Activated CD4-positive, alpha-beta T cell treated with anti-CD3 and anti-CD28 coated beads, Interleukin-2, amount 50 U/mL, for 24 hours (primary cell): ENCODE data around the gene TNFRSF18.

Experiments
- DNase-seq, 2 donors: peaks; one replicate each; pipeline ENCODE4 v3.0.0-alpha.2; 2020; ENCODE audit warnings: low read depth in 1 of 2, low spot score in 1 of 2

Gene TNFRSF18

DNA sequence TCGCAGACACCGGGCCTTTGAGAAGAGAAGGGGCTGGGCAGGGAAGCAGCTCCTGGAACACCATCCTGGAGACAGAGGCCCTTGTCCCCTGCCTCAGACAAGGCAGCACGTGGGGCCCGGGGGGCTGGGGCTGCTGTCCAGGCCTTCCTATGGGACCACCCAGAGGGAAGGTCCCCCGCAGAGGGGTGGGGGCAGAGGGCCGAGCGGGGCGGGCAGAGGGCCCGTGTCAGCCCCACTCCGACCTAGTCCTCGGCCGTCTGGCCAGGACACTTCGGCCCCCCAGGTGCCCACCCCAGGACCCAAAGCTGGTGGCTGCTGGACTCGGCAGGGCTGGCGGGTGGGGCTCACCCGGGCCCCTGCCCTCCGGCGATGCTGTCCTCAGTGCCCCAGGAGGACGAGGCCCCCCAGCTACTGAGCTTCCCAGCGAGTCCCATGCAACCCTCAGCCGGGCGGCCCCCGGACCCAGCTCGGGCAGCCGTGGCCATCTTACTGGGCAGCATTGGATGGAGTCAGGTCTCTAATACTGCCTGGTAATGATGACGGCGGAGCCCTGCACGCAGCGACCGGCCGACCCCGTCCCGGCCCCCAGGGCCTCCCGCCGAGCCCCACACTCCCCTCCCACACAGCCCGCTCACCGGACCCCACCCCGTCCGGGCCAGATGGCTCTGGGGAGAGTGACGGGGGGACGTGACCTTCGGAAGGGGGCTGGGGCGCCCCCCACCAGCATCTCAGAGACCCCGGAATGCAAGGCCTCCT, 39.6 kb downstream of the TNFRSF18 start:
- DNase-seq: no peak

DNA sequence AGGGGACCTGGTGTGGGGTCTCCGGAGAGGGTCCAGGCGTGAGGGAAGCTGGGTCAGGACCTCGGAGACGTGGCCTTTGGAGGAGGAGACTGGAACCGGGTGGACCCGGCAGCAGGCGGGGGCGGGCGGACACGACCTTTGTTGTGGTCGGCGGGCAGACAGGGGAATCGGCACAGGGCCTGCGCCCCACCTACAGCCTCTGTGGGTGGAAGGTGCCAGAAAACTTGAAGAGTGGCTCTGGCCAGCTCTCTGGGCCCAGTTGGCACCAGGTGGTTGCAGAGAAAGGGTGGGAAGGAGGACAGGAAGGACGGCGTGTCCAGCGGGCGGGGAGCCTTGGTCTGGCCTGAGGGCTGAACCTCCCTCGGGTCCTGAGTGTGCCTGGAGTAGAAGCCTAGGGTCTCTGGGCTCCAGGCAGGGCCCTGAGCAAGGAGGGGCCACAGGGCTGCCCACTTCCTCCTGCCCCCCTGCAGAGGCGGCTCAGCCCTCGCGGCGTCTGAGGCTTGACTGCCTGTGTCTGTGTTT, 40.4 kb downstream of the TNFRSF18 start:
- DNase-seq: no peak

DNA sequence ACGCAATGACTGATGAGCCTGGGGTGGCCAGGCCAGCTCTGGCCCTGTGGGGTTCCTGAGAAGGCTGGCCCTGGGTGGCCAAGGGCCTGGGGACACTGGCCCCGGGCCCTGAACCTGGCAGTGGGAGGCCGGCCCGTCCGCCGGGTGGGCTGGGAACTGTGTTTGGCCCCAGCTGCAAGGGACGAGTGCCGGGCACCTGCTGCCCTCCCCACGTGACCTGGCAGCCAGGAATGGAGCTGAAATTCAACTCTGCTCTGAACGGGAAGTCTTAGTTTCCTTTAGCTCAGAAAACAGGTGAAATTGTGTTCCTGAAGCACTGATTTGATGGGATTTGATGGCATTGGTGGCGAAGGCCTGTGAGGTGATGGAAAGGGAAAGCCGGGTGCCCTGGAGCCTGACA, 40.9 kb downstream of the TNFRSF18 start:
- DNase-seq: no peak

DNA sequence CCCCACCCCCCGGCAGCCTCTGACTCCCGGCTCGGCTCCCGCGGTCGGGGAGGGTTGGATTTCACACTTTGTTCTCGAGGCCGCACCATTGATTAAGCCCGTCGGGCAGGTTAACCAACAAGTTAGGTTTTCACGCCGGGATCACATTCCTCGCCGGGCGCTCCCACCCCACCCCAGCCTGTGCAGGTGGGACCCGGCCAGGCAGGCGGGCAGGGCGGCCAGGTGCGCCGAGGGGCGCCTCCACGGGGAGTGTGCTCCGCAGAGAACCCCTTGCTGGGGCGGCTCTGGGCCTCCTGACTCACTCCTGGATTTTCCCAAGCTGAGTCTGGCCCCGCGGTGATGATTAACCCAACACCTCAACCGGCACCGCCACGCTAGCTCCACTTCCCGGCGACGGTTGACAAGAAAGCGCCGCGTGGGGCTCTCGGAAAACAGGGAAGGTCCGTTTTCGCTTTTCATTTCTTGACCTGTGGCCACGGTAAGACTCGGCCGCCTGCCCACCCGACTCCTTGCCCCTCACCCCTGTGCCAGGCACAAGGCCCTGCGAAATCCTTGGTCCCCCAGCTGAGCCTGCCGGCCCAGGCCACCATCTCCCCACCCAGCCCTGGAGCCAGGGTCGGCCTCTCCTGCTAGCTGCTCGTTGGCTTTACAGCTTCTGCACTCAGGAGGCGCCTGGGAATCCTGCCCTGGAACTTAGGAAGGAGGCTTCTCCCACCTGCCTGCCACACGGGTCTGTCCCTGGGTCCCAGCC, 41.5 kb downstream of the TNFRSF18 start:
- DNase-seq: no peak

DNA sequence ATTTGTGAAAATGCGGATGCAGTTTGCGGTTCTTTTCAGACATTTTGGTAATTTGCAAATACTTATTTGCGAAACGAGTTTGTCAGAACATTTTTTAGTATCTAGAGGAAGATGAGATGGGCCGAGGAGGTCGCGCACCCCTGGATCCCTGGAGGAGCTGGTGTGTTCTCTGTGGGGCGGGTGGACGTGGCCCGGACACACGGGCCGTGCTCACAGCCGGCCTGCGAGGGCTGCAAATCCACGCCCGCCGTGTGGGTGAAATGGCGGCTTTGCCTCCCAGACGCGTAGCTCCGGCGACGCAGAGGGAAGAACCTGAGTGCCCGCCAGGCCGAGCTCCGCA, 42.1 kb downstream of the TNFRSF18 start:
- no peak for DNase-seq

DNA sequence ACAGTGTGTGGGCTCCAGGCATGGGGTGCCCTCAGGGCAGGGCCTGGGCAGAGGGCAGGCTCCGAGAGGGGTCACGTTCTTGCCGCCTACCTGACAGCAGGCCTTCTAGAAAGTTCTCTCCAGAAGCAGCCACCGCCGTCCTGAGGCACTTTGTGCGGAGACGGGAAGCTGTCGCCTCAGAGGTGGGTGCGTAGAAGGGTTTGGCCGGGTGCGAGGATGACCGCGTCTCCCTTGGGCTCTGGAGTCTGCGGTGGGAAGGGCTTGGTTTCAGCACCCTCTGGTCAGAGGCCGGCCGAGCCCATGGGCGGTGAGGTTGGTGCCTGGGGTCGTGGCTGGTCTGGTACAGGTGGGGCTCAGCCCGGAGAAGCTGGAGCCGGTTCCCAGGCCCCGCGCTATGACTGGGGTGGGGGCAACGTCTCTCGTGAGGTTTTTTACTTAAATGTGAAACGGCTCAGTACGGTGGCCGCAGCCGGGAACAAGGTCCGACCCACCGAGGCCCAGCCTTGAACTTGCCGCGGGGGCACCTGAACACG, 42.8 kb downstream of the TNFRSF18 start:
- DNase-seq: no peak

DNA sequence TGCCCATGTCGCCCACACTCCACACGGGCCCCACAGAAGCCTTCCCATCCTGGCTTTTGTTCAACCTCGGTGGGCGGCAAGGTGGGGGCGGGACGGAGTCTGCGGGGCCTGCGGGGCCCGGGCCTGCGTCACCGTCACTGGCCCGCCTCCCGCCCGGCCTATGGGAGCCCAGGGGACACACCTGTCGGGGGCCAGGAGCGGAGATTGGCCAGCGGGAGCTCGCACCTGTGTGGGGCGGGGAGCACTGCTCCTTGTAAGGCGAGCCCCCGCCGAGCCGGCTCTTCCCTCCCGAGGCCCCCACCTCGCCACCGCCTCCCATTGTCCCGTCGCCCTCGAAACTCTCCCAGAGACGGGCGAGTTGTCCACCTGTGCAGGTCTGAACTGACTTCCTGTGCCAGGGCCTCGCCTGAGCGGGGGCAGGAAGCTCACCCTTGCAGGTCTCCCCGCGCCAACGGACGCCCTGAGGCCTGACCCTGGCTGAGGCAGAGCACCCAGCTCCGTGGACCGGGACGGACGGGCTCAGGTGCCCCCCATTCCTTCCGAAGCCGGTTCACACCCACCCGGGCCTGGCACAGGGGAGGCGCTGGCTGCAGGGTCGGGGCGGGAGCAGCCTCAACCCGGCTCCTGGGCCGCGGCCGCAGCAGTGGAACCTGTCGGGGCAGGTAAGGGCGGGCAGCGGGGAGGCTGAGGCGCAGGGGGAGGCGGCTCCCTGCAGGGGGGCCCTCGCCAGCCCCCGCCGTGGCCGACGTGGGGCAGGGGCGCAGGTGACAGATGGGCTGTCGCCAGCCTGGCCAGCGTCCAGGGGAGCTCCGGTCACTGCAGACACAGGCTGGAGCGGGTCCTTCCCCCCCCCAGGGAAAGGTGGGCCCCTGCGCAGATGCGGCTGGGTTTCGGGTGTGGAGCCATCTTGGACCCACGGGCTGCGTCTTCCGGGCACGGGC, 43.5 kb downstream of the TNFRSF18 start:
- DNase-seq: no peak

DNA sequence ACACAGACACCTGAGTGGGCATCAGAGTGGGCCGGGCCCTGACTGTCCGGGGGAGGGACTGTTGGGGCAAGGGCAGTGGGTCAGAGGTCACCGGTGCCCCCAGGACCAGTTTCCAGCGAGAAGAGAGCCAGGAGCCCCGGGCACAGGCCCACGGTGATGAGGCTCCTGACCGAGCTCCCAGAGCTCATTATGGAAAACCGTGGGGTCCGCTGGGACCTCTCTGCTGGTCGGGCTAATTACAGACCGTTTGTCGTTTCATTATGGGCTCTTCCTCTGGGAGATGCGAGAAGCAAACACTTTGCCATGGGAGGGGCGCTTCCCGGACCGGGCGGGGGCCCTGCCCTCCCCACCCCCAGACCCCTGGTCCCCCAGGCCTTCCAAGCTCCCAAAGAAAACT, 44.7 kb downstream of the TNFRSF18 start:
- DNase-seq: no peak

DNA sequence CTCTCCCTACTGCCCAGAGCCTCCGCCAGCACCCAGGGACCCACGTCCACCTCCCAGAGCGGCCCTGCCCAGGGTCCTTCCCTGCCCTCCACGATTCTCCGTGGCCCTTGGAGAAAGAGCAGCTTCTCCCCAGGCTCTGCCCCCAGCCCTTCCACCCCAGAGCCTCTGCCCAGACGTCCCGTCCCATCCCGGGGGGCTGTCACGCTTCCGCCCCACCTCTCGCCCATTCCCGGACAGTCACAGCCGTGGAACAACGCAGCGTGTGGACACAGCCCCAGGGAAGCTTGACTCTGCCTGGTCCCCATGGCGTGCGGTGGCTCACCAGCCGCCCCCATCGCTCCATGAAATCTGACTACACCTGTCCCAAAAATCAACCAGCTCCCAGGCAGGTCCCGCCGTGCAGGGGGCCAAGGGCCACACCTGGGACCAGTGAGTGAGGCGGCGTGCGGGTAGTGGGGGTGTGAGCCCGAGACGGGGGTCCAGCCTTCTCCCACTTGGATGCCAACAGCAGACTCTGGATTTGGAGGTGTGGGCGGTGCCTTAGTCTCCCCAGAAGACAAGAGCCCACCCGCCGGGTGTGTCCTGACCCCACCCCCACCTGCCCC, 45.2 kb downstream of the TNFRSF18 start:
- DNase-seq: no peak

DNA sequence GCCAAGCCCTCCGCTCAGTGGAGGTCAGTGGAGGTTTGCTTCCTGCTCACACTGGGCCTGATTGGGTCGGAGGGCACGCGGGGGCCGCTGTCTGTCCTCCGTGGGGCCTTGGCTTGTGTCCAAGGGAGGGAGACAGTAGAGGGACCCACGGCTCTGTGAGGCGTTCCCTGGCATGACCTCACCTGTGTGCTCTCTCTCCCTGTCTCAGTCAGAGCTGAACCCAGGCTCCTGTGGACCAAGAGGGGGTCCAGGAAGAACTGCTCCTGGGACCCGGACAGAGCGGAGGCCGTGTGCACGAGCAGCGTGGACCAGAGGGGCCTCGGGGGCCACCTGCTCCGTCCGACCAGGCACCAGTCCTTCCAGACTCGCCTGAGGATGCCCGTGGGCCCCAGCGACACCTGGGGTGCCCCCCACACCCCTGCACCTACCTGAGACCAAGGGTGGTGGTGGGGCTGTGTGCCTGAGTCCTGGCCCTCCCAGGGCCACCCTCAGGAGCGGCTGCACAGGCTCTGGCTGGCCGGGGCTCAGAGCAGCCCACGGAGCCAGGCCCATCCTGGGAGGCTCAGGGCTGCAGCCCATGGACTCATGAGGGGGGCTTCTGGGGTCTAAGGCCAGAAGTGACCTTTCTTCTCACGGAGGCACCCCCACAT, 46.0 kb downstream of the TNFRSF18 start:
- no peak for DNase-seq

DNA sequence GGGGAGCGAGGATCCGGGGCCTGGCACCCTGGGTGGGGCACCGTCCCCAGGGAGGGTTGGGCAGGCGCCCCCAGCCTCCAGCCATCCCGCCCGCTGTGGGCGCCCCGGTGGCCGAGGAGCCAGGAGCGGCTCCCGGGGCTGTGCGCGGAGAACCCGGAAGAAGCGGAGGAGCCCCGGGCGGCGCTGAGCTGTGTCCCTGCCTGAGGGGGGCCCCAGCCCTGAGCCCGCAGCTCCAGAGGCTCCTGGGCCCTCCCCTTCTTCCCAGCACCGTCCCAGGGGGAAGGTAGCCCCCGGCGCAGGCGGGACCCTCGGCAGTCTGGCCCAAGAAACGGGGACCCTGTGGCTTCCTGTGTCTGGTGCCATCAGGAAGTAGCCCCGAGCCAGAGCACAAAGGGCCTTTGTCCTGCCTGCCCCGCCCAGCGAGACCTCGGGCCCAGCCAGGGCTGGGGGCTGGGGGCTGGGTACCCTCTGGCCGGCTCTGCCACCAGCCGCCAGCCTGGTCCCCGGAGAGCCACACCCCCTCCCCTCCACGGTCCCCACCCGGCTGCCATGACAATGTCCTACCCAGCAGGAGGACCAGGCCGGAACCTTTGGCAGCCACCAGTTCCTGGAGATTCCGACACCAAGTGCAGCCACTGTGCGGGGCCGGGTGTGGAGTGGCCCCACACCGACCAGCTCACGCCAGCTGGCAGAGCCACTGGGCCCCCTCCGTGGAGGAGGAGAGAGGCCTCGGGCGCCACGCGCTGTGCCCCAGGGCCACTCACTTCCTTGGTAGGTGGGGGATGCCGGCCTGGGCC, 48.3 kb downstream of the TNFRSF18 start:
- no peak for DNase-seq

DNA sequence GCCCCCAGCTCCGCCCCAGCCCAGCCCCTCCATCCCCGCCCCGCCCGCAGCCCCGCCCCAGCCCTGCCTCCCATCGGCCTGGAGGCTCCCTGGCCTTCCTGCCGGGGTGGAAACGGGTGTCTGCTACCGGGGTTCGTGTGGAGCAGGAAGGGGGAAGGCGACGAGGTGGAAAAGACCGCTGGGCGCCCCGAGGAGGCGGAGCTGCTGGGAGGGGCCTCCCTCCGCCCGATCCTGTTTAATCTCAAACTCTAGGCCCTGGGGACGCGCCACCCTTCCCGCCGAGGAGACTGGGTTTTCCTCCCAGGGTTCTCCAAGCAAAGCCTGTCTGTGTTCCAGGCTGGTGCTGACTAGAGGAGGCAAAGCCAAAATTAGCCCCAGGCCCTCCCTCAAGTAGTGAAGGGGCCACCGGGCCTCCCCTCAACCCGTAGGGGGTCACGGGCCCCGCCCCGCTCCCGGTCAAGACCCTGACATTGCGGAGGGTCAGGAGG, 48.9 kb downstream of the TNFRSF18 start:
- peak; percentile 28 to 52 for DNase-seq

DNA sequence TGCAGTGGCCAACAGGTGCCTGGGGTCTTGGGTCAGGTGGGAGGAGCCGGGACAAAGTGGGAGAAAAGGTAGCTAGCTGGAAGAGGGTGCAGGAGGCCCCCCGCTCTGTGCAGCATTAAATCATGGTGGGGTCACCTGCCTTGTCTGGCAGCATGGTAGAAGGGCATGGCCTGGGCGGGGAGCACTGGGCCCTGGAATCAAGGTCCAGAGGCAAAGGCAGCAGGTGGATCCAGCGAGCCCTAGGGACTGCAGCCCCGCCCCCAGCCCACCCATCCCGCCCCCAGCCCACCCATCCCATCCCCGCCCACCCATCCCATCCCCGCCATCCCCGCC, 49.4 kb downstream of the TNFRSF18 start:
- DNase-seq: no peak

DNA sequence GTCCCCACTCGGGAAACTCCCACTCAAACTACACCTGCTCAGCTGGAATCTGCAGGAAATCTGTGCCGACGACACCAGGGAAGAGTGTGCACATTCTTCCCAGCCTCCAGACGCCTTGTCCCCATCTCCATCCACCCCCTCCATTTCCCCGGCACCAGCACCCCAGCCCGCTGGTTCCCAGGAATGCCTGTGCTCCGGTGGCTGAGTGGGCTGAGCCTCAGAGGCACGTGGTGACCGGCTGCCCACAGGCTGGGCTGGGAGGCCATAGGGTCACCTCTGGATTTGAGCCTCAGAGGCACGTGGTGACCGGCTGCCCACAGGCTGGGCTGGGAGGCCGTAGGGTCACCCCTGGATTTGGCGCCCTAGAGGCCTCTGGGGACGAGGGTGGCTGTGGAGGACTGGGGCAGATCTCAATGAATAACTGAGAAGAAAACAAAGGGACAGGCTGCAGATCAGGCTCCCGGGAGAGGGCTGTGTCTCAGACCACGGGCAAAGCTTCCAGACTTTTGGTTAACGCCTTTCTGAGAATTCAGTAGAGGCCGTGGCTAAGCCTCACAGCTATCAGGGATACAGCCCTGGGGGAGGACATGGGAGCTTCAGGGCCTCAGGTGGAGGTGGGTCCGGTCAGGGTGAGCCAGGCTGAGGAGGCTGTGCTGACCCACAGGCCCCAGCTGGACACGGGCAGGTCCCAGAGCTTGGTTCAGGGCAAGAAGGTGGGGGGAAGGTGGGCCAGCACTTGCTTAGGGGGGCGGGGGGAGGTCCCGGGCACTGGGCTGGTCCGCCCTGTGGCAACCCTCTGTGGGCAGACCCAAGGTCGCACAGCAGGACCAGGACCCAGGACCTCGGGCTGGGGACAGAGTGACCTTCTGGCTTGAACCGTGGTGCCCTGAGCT, 50.0 kb downstream of the TNFRSF18 start:
- no peak for DNase-seq

DNA sequence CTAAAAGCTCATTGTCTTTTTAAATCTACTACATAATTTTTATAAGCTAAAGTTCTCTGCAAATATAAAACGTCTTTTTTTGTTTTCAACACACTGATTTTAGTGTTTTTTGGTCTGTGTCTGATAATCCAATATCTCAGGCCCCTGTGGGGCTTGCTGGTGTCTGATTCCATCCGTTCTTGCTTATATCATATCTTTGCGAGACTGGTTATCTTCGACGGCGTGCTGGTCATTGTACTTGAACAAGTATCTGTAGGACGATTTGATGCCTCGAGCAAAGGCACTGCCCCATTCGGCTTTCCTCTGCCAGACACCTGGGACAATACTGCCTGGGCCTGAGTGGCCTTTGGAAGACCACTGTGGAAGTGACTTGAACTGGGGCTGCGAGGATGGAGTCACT, 51.1 kb downstream of the TNFRSF18 start:
- no peak for DNase-seq

DNA sequence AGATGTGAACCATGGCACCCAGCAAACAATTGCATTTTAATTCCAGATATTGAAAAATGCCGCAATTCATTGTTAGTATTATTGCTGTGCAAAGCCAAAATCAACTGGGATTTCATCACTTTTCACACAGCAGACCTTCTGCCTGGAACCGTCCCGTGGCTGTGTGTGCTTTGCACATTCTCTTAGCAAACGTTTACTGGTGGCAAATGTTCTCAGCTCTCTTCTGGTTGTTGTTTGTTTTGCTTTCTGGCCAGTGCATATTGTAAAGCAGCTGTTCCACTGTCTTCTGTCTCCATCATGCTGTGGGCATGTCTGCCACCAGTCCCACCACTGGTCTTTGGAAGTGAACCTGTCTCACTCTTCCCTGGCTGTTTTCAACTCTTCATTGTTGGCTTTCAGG, 52.5 kb downstream of the TNFRSF18 start:
- no peak for DNase-seq
